NCI-H1436 (cell line): ENCODE results near the gene TMEM131L.
A peak's percentile ranks its signal among the peaks of the same experiment; 100 is the strongest.
"Not testable (repeated sequence)": the region's sequence is repeated elsewhere in the genome, so short reads cannot be mapped to it uniquely, and the experiment has no call there.

ENCODE experiments used
- DNase-seq: peaks from one replicate; lab custom pipeline; 2025; lab: John Stamatoyannopoulos, UW

Gene TMEM131L

DNA sequence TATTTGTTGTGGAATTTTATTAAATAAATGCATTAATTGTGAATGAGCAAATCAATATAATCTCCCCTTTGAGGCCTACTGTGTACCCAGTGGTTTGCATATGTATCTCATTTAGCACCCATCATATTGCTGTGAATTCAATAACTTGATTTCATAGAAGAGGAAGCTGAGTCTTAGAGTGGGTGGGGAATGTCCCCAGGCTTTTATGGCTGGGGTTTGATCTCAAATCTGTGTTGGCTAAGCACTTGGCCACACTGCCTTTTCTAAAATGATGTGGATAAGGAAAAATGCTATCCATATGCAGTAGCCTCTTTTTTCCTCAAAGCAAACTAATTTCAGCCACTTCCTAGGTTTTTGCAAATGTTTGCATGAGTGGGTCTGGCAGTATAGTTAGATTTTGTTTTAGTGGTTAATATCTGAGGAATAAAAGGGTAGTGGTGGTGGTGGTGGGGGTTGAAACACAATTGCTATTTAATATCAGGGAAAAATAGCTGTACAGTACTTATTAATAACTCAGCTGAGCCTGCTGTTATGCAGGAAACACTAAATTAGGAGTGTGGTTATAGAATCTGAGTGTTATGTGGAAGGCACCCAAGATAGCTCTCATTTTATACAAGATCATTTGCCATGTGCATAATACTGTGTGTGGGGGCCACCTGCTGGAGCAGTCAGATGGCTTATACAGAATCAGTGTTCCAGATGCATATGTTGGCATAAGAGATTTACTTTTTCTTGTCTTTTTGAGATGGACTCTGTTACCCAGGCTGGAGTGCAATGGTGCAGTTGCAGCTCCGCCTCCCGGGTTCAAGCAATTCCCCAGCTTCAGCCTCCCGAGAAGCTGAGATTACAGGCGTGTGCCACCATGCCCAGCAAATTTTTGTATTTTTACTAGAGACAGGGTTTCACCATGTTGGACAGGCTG lies 108.0 kb downstream of the TMEM131L start:
- DNase-seq = peak; percentile 25

DNA sequence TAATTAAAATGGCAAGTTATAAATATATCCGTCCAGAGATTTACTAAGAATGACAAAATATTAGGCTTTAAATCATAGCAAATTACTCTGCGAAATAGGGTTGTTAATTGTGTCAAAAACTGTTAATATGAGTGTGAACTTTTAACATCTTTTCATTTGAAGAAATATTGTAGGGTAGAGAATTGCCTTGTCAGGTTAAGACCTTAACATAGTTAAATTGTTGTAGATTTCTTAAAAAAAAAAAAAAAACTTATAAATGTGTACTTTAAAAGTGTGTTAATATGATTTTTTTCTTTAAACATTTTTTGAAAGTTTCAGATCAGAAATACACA lies 110.2 kb downstream of the TMEM131L start:
- DNase-seq = no peak

DNA sequence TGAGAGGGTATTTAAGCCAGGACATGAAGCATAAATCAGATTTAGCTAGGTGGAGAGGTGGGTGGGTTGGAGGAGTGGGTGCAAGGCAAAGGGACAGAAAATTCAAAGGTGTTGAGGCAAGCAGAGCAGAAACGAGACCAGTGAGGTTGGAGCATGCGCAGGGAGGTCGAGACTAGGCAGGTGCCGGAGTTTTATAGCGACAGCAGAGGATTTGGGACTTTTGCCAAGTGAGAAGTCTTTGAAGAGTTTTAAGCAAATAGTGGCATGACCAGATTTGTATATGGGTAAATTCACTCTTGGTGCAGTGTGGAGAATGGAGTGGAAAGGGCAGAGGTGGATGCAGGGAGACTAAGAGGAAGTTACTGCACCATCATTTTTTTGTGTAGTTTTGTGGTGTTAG lies 110.9 kb downstream of the TMEM131L start:
- DNase-seq = no peak

DNA sequence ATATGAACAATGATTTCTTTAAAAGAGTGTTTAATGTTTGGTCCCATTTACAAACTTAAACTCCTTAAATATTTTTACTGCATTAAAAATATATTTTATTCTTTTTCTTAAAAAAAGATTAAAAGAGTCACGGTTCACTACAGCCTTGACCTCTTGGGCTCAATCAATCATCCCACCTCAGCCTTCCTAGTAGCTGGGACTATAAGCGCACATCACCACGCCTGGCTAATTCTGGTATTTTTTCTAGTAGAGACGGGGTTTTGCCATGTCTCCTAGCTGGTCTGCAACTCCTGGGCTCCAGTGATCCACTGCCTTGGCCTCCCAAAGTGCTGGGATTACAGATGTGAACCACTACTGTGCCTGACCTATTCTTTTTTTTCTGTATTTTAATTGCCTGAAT lies 113.2 kb downstream of the TMEM131L start:
- no peak for DNase-seq

DNA sequence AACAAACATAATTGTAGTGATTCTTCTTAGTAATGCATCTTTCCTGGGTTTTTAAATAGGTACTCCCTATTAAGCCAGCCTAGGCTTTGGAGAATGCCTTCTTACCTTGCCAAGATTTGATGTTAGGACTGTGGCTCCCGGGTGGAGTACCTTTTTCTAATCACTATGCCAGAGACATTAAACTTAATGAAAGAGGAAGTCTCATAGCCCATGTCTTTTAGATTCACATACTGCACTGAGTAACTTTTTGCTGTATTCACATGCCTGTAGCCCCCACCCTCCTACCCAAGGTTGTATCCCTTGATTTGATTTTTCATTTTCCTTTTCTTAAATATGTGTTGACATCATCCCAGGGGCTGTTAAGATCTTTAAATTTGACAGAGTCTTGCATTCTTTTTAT lies 113.7 kb downstream of the TMEM131L start:
- no peak for DNase-seq

DNA sequence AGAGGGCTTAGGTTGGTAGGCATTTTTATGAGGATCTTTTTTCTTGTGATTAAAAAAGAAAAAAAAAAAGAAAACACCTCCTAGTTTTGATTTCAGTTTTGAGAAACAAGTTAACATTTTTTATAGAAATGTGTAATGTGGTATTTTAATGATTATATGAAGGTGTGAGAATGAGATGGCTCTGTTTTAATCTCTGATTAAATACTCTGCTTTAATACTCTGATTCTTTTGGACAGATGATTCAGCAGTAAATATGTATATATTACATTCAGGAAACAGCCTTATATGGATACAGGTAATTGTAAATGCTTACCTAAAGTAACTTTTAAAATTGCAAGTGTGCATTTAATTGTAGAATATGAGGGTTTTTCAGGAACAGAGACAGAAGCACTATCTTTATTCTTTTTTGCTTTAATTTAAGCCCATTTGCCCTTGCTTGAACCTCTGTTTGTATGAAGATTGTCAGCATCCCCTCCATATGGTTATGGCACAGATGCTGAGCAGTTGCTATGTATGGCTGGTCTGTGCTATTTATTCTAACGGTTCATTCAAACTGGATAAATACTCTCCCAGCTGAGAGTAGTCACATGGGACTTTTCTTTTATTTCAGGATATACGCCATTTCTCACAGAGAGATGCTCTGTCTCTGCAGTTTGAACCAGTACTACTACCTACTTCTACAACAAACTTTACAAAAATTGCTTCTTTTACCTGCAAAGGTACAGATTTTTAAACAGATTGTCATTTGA lies 117.0 kb downstream of the TMEM131L start:
- no peak for DNase-seq

DNA sequence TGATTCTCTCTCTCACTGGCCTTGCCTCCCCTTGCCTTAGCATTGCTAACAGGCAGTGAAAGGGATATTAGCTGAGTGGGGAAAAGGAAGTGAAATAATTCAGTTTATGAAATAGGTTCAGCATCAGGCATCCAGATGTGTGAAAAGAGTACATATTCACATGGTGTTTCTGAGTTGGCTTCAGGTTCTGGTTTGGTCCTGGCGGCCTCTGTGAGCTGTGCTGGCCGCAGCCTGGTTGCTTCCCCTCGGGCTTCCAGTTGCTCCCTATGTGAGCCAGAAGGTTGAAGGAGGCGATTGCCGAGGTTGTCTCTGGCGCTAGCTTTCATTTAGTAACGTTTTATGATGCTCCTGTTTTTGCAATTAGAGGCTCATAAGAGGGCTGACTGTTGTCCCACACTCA lies 118.9 kb downstream of the TMEM131L start:
- no peak for DNase-seq

DNA sequence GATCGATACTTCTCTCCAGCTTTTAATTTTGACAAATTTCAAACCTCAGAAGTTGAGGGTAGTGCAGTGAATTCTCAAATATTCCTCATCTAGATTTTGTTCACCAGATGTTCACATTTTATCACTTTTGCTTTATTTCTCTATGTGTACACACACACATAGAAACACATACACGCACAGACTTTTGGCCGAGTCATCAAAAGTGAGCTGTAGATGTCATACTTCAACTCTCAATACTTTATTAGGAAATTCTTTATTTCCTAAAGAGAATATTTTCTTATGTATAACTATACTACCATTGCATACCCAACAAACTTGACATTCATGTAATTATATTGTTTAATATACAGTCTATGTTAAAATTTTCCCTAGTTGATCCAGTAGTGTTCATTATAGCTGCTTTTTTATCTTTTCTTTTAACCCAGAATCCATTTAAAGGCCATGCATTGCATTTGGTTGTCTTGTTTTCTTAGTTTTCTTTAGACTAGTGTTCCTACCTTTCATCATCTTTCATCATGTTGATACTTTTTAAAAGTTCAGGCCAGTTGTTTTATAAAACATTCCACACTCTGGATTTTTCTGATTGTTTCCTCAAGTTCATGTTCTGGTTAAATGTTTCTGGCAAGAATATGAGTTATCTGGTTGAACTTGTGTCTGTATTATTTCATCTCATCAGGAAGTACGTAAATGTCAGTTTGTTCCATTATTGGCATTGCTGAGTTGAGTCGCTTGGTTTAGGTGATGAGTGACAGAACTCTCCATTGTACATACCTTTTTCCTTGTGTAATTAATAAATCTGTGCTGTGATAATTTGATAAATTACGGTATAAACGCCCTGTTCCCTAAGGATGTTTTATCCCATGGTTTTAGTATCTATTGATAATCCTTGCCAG lies 123.8 kb downstream of the TMEM131L start:
- no peak for DNase-seq

DNA sequence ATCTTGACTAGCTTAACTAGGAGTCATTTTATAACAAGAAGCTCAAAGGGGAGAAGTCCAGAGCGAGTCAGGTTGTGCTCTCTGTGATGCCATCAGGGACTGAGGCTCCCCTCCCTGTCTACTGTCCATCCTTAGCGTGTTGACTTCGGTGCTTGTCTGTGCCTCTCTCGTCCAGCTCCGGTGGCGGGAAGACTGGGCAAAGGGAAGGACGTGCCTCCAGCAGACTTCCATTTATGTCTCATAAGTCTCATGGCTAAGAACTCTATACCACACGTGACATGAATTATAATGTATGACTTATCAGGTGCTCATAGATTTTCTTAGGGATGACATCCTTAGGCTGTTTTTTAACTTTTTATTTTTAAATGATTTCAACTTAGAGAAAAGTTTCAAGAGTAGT lies 125.3 kb downstream of the TMEM131L start:
- no peak for DNase-seq

DNA sequence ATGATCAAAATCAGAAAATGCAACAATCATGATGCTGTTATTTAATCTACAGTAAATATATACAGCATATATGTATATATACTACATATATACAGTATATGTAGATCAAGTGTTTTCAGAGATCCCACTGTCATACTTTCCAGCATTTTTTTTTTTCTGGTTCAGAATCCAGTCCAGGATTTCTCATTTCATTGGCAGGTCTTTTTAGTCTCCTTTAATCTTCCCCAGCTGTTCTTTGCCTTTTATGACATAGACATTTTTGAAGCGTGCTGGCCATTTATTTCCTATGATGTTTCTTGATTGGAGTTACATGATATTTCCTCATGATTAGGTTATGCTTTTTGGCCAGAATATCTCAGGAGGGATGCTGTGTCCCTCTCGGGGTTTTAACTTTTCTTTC lies 125.9 kb downstream of the TMEM131L start:
- no peak for DNase-seq

DNA sequence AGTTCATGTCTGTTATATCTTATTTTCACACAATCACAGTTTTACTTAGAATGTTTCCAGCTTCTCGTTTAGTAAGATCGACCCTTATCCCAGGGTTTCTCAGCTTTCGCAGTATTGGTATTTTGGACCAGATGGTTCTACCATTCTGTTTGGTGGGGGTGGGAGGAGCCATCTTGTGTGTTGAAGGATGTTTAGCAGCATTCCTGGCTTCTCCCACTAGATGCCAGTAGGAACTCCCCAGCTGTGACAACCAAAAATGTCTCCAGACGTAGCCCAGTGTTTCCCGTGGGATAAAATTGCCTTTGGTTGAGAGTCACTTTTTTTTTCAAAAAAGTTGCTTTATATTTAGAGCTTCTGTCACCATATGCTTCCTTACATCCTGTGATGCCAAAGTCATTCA lies 127.0 kb downstream of the TMEM131L start:
- DNase-seq = no peak

DNA sequence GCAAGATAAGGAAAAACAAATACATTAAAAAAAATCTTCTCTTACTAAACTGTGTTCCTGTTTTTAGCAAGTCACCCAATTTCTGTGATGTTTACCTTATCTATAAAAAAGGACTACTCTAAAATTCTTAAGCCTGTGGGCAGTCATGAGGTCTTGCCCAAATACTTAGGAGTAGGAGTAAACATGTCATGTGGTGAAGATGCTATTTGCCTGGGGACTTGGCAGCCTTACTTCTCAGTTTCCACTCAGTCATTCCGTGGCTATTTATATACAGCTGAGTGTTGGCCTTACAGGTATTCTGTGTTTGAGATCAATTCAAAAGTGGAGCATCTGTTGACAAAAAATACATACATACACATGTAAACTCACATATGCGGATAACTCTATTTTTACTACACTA lies 128.1 kb downstream of the TMEM131L start:
- DNase-seq = no peak

DNA sequence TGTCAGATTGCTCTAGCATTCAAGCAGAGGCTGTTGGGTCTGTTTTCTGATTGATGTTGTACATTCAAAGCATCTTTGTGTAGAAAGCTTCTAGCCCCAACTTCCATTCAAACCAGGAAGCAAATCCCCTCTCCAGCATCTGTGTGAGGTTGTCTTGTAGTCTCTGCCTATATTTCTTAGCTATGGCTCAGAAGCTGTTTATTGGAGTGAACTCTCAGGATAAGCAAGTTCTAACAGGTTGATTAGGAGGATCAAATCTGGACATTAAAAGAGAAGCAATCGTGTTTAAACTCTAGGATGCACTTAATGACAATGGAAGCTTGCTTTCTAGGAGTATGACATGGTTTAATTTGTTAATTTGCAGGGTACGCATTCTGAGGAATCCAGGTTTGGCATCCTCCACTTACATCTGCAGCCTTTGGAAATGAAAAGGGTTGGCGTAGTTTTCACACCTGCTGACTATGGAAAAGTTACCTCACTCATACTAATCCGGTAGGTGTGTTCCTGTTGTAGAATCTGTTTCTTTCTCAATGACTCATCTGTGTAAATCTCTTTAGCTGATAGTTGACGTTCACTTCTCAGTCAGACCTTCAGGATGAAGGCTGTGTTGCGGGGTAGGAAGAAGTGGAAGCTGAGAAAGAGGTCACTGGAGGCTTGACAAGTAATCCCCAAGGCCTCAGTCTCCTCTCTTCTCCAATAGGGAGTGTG lies 129.9 kb downstream of the TMEM131L start:
- no peak for DNase-seq

DNA sequence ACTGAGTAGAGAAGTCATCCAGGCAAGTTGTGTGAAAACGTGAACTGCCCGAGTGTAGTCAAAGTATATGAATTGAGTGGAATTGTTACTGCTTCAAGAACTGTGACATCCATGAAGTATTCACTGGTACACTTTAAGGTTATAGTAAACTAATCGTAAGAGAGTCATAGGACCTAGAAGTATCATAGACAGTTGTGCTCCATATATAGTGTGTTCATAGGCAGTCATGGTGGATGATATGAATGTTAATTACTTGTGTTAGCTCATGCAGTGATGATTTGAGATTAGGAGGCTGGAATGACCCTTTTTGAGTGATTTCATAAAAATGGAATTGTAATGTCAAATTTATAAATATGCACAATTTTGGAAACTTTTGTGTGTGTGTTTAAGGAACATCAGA lies 136.6 kb downstream of the TMEM131L start:
- DNase-seq = no peak

DNA sequence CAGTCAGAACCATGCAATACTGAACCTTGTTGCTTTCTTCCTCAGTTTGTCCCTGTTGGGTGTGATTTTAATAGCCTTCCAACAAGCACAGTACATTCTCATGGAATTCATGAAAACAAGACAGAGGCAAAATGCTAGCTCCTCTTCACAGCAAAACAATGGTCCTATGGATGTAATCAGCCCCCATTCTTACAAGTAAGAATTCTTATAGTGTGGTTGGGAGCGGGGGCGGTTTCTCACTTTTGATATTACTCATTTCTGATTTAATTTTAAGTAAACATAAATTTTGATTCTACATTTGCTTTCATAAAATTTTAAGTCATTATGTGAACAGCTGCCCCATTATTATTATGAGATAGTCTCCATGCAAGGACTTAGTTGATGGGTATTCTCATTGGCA lies 137.1 kb downstream of the TMEM131L start:
- DNase-seq = no peak

DNA sequence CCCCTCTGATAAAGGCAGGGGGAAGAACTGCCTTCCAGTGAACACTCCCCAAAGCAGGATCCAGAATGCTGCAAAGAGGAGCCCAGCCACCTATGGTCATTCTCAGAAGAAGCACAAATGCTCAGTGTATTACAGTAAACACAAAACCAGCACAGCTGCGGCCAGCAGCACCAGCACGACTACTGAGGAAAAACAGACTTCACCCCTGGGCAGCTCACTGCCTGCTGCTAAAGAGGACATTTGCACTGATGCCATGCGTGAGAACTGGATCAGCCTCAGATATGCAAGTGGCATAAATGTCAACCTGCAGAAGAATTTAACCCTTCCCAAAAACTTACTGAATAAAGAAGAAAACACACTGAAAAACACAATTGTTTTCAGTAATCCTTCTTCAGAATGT lies 137.7 kb downstream of the TMEM131L start:
- DNase-seq = no peak

DNA sequence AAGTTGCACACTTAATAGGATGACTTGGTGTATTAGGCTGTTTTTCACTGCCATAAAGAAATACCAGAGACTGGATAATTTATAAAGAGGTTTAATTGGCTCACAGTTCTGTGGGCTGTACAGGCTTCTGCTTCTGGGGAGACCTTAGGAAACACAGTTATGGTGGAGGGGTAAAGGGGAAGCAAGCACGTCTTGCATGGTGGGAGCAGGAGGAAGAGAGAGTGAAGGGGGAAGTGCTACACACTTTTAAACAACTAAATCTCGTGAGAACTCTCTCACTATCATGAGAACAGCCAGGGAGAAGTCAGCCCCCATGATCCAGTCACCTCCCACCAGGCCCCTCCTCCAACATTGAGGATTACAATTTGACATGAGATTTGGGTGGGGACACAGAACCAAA lies 142.9 kb downstream of the TMEM131L start:
- not testable (repeated sequence) for DNase-seq

DNA sequence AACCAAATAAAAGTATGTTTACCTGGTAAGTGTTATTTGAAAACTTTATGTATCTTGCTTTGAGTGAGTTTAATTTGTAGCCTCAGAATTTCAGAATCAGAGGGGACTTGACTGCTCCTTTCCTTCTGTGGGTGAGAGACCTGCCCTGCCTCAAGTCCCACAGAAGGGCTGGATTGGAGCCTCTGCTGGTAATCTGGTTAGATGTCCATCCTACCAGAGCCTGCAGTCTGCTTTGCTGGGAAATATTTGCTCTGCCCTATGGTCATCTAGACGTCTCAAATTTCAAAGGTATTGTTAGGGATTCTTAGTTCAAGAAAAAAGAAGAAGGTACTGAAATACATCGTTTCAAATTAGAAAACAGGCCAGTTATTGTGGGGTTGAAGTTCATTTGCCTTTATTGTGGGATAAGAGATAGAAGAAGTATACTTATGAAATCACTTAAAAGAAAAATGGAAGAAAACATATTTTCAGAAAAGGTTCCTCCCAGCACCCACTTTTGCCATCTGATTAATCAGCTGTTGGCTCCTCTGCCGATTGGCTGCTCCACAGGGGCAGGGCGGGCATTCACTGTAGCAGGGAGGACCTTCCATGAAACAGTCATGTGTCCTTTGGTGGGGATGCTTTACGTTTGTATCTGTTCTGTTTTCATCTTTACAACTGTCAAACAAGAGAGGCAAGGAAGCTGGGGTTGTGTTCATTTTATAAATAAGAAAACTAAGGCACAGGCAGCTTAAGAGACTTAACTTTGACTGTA lies 144.6 kb downstream of the TMEM131L start:
- no peak for DNase-seq

DNA sequence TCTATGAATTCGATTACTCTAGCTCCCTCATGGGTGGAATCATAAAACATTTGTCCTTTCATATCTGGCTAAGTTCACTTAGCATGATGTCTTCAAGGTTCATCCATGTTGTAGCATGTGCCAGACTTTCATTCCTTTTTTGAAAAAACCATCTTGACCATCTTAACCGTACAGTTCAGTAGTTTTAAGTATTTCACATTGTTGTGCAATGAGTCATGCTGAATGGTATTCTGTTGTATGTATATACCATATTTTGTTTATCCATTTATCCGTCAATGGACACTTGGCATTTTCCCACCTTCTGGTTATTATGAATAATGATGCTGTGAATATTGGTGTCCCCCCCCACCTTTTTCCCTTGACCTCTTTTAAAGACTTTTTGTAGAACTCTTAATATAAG lies 145.5 kb downstream of the TMEM131L start:
- no peak for DNase-seq

DNA sequence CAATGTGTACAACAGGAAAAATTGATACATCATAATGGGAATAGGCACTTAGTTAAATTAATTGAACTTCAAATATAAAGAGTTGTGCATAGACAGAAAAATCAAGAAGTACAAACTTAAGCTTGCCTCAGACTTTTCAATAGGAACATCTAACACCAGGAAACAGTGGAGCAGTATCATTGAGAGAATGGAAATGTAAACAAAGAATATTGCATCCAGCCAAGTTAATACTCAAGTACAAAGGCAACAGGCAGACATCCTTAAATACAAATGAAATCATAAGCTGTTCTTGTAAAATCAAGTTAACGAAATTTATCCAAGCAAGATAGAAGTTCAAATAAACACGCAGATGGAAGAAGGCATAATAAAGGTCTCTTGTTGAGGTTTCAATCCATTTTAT lies 146.7 kb downstream of the TMEM131L start:
- no peak for DNase-seq

DNA sequence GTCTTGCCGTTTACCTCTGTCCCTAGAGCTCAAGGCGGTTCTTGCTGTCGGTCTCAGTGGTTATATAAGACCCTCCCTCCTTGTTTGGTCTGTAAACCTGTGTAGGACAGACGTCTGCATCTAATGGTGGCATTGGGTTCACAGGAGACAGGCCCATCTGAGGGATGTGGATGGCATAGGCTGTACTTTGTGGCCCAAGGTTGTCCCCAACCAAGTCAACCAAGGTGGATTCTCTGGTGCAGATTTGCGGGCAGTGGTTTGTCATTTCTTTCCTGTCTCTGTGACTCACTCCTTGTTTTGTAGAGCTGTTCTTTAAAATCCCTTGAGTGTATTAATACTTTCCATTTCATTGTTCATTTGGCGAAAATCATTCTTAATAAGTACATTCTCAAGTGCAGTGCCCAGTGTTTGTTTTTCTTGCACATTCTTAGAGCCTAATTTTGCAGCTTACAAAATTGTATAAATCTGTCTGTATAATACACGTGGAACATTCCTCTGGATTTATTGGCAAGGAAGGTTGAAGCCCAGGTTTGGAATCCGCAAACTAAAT lies 149.9 kb downstream of the TMEM131L start:
- no peak for DNase-seq
